Memory B cell (primary cell): ENCODE data around the gene RPS19.

Experiments used
- ATAC-seq: fragments of 150-1000 bp; cut with Tn5 transposase; 2 replicates; pipeline ENCODE4 v1.10.0; 2021; ENCODE audit warnings: low read depth, mild to moderate bottlenecking, moderate library complexity
- DNase-seq, 2 donors: peaks; one replicate each; pipeline ENCODE4 v3.0.0; 2022; ENCODE audit warnings: low spot score in 2 of 2
- H3K27ac Mint-ChIP-seq: one replicate; pipeline ENCODE4 v1.8.0; 2022; ENCODE audit warnings: mild to moderate bottlenecking, moderate library complexity, mixed read lengths
- H3K27me3 Mint-ChIP-seq: one replicate; pipeline ENCODE4 v1.8.0; 2022; ENCODE audit warnings: mixed read lengths
- H3K36me3 Mint-ChIP-seq: one replicate; pipeline ENCODE4 v1.8.0; 2022; ENCODE audit warnings: mild to moderate bottlenecking, mixed read lengths
- H3K4me1 Mint-ChIP-seq: one replicate; pipeline ENCODE4 v1.8.0; 2022; ENCODE audit warnings: mixed read lengths
- H3K4me3 Mint-ChIP-seq: one replicate; pipeline ENCODE4 v1.8.0; 2022; ENCODE audit warnings: mild to moderate bottlenecking, moderate library complexity, mixed read lengths
- H3K9me3 Mint-ChIP-seq: one replicate; pipeline ENCODE4 v1.8.0; 2022; ENCODE audit warnings: mixed read lengths

Gene RPS19

GRCh38 chr19:41859618-41860418 is at the start of gene RPS19:
RPS19 (plus strand) TSS chr19:41860255; CDS start chr19:41860775, 520 bp downstream.
- H3K36me3 Mint-ChIP-seq: peaks cover 13% of the 10 kb centered on the region
- H3K9me3 Mint-ChIP-seq: no peaks in the 10 kb centered on the region
- H3K27ac Mint-ChIP-seq: peak within 1 kb of the TSS; percentile 85
- peak; percentile 82 for ATAC-seq
- no peaks in the 10 kb centered on the region for H3K27me3 Mint-ChIP-seq
- H3K4me1 Mint-ChIP-seq: peaks cover 25% of the 10 kb centered on the region
- peak within 1 kb of the TSS; percentile 88 for H3K4me3 Mint-ChIP-seq
- DNase-seq: peak; percentile 98

GRCh38 chr19:41810301-41810700 is 49.8 kb upstream of the RPS19 start:
- Mint-ChIP-seq H3K27ac (no peak overlapping the region), H3K4me3 (no peak overlapping the region), H3K9me3 (no peaks in the 10 kb centered on the region), H3K4me1 (peaks cover 23% of the 10 kb centered on the region), H3K27me3 (peaks cover 6% of the 10 kb centered on the region), H3K36me3 (no peaks in the 10 kb centered on the region)
- ATAC-seq (no peak), DNase-seq (no peak)

- H3K27ac Mint-ChIP-seq: peak overlapping the region; percentile 20
- ATAC-seq: peak; percentile 89
These were observed 49.0 kb upstream of the RPS19 start for GRCh38 chr19:41811036-41811435.

GRCh38 chr19:41811981-41812380 is 48.1 kb upstream of the RPS19 start:
- Mint-ChIP-seq H3K9me3 (no peaks in the 10 kb centered on the region), H3K4me1 (peaks cover 18% of the 10 kb centered on the region), H3K27me3 (no peaks in the 10 kb centered on the region), H3K4me3 (no peak overlapping the region), H3K36me3 (no peaks in the 10 kb centered on the region), H3K27ac (no peak overlapping the region)
- DNase-seq (no peak), ATAC-seq (no peak)

More at GRCh38 chr19:41811036-41811435, 49.0 kb upstream of the RPS19 start:
- peaks cover 18% of the 10 kb centered on the region for H3K4me1 Mint-ChIP-seq
- H3K4me3 Mint-ChIP-seq: peak overlapping the region; percentile 9
- H3K36me3 Mint-ChIP-seq: no peaks in the 10 kb centered on the region
- peaks cover 2% of the 10 kb centered on the region for H3K27me3 Mint-ChIP-seq
- no peak for DNase-seq
- no peaks in the 10 kb centered on the region for H3K9me3 Mint-ChIP-seq

- Mint-ChIP-seq H3K9me3 (no peaks in the 10 kb centered on the region), H3K4me1 (peaks cover 18% of the 10 kb centered on the region), H3K27ac (no peak overlapping the region), H3K27me3 (no peaks in the 10 kb centered on the region), H3K36me3 (no peaks in the 10 kb centered on the region), H3K4me3 (no peak overlapping the region)
- DNase-seq (no peak), ATAC-seq (no peak)
These were observed 46.1 kb upstream of the RPS19 start for GRCh38 chr19:41813911-41814310.

GRCh38 chr19:41815301-41815700 is 44.8 kb upstream of the RPS19 start:
- no peaks in the 10 kb centered on the region for H3K27me3 Mint-ChIP-seq

GRCh38 chr19:41816761-41817160 is 43.3 kb upstream of the RPS19 start:
- H3K36me3 Mint-ChIP-seq: no peaks in the 10 kb centered on the region
- H3K9me3 Mint-ChIP-seq: no peaks in the 10 kb centered on the region
- H3K4me3 Mint-ChIP-seq: no peak overlapping the region
- peaks cover 3% of the 10 kb centered on the region for H3K27me3 Mint-ChIP-seq
- H3K4me1 Mint-ChIP-seq: peaks cover 4% of the 10 kb centered on the region
- DNase-seq (no peak), ATAC-seq (no peak)
- no peak overlapping the region for H3K27ac Mint-ChIP-seq

More at GRCh38 chr19:41815301-41815700, 44.8 kb upstream of the RPS19 start:
- no peaks in the 10 kb centered on the region for H3K9me3 Mint-ChIP-seq
- no peak for ATAC-seq
- no peak overlapping the region for H3K4me3 Mint-ChIP-seq
- H3K4me1 Mint-ChIP-seq: peaks cover 16% of the 10 kb centered on the region
- DNase-seq: no peak
- no peaks in the 10 kb centered on the region for H3K36me3 Mint-ChIP-seq
- H3K27ac Mint-ChIP-seq: no peak overlapping the region

- Mint-ChIP-seq H3K27me3 (peaks cover 4% of the 10 kb centered on the region), H3K27ac (no peak overlapping the region), H3K4me1 (peaks cover 2% of the 10 kb centered on the region), H3K9me3 (no peaks in the 10 kb centered on the region), H3K36me3 (peaks cover 1% of the 10 kb centered on the region), H3K4me3 (no peak overlapping the region)
- DNase-seq (peak; percentile 52 to 64), ATAC-seq (peak; percentile 90)
These were observed 38.9 kb upstream of the RPS19 start for GRCh38 chr19:41821003-41821735.

- H3K36me3 Mint-ChIP-seq: no peaks in the 10 kb centered on the region
- H3K9me3 Mint-ChIP-seq: no peaks in the 10 kb centered on the region
- peaks cover 3% of the 10 kb centered on the region for H3K4me1 Mint-ChIP-seq
- no peak for ATAC-seq
- H3K27ac Mint-ChIP-seq: no peak overlapping the region
- H3K4me3 Mint-ChIP-seq: no peak overlapping the region
- DNase-seq: no peak
- peaks cover 16% of the 10 kb centered on the region for H3K27me3 Mint-ChIP-seq
These were observed 21.9 kb upstream of the RPS19 start for GRCh38 chr19:41837981-41838708.

GRCh38 chr19:41839211-41839610 is 20.8 kb upstream of the RPS19 start:
- DNase-seq (no peak), ATAC-seq (no peak)
- H3K4me1 Mint-ChIP-seq: peaks cover 3% of the 10 kb centered on the region
- H3K36me3 Mint-ChIP-seq: peaks cover 2% of the 10 kb centered on the region
- no peak overlapping the region for H3K27ac Mint-ChIP-seq
- H3K27me3 Mint-ChIP-seq: peaks cover 16% of the 10 kb centered on the region
- H3K4me3 Mint-ChIP-seq: no peak overlapping the region
- H3K9me3 Mint-ChIP-seq: peaks cover 4% of the 10 kb centered on the region

- Mint-ChIP-seq H3K36me3 (peaks cover 2% of the 10 kb centered on the region), H3K27me3 (peaks cover 11% of the 10 kb centered on the region), H3K9me3 (peaks cover 4% of the 10 kb centered on the region), H3K4me3 (no peak overlapping the region), H3K27ac (no peak overlapping the region), H3K4me1 (no peaks in the 10 kb centered on the region)
- ATAC-seq (no peak), DNase-seq (no peak)
These were observed 16.7 kb upstream of the RPS19 start for GRCh38 chr19:41843371-41843770.

GRCh38 chr19:41844601-41845000 is 15.5 kb upstream of the RPS19 start, which contains the start of gene LYPD4:
LYPD4 (minus strand) TSS chr19:41844683; CDS start chr19:41839285, 5,398 bp downstream.
- Mint-ChIP-seq H3K4me1 (no peaks in the 10 kb centered on the region), H3K27me3 (peaks cover 5% of the 10 kb centered on the region), H3K9me3 (peaks cover 4% of the 10 kb centered on the region), H3K4me3 (no peak within 1 kb of the TSS), H3K27ac (no peak within 1 kb of the TSS), H3K36me3 (peaks cover 2% of the 10 kb centered on the region)
- ATAC-seq (no peak), DNase-seq (no peak)

- Mint-ChIP-seq H3K9me3 (peaks cover 4% of the 10 kb centered on the region), H3K27me3 (peaks cover 5% of the 10 kb centered on the region), H3K4me1 (no peaks in the 10 kb centered on the region), H3K27ac (no peak within 1 kb of the TSS), H3K4me3 (no peak within 1 kb of the TSS), H3K36me3 (peaks cover 2% of the 10 kb centered on the region)
- DNase-seq (no peak), ATAC-seq (no peak)
These were observed 15.2 kb upstream of the RPS19 start, which contains the start of gene DMRTC2 for GRCh38 chr19:41845001-41845050. DMRTC2 (plus strand) TSS chr19:41845042; CDS start chr19:41847429, 2,387 bp downstream.

- H3K4me1 Mint-ChIP-seq: no peaks in the 10 kb centered on the region
- H3K36me3 Mint-ChIP-seq: peaks cover 2% of the 10 kb centered on the region
- no peak overlapping the region for H3K27ac Mint-ChIP-seq
- ATAC-seq (no peak), DNase-seq (no peak)
- H3K27me3 Mint-ChIP-seq: peaks cover 5% of the 10 kb centered on the region
- H3K4me3 Mint-ChIP-seq: no peak overlapping the region
- H3K9me3 Mint-ChIP-seq: peaks cover 4% of the 10 kb centered on the region
These were observed 14.9 kb upstream of the RPS19 start for GRCh38 chr19:41845051-41845590.
